ENCODE results near the gene THOP1. TPM values are rescaled to one million over a fixed set of nuclear protein-coding genes. Genes with fewer than 3 reads are reported as not detected.

Gene THOP1
- total RNA-seq, 6 experiments from 2014 or later: 25.5 to 61.8 (median 33.0) TPM

DNA sequence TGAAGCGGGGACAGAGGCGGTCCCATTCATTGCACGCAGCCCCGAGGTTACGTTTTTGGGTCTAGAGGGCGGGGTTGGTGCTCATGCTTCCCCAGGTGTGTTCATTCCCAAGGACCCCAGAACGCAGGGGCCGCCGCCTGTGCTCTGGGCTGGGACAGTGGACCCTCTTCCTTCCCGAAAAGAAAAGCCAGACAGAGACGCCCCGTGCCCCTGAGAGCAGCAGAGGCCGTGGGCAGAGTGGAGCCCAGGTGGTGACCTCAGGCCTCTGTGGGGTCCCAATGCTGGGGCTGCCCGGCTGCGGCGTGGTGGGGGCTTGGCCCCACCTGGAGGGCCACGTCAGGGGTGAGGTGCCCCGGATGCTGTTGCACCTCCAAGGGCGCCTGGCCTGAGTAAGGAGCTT lies 17.6 kb upstream of the THOP1 start:
- H3K4me3 ChIP-seq: no peak overlapping the region
- no CpG with 5 or more reads among the region's 19 CpGs for WGBS (ENCODE audit: insufficient coverage, low coverage, low lambda C conversion rate, missing lambda C conversion rate)
- peaks cover 0 to 5% (median under 1%) of the 10 kb centered on the region in 4 donors for H3K4me1 ChIP-seq
- peaks cover 0 to 39% (median 11%) of the 10 kb centered on the region in 4 donors for H3K36me3 ChIP-seq
- H3K27me3 ChIP-seq: no peaks in the 10 kb centered on the region
- H3K27ac ChIP-seq: no peak overlapping the region
- DNase-seq (no peak), ATAC-seq (no peak)
- TF ChIP-seq, protein P1, sequence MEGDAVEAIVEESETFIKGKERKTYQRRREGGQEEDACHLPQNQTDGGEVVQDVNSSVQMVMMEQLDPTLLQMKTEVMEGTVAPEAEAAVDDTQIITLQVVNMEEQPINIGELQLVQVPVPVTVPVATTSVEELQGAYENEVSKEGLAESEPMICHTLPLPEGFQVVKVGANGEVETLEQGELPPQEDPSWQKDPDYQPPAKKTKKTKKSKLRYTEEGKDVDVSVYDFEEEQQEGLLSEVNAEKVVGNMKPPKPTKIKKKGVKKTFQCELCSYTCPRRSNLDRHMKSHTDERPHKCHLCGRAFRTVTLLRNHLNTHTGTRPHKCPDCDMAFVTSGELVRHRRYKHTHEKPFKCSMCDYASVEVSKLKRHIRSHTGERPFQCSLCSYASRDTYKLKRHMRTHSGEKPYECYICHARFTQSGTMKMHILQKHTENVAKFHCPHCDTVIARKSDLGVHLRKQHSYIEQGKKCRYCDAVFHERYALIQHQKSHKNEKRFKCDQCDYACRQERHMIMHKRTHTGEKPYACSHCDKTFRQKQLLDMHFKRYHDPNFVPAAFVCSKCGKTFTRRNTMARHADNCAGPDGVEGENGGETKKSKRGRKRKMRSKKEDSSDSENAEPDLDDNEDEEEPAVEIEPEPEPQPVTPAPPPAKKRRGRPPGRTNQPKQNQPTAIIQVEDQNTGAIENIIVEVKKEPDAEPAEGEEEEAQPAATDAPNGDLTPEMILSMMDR (IDR thresholded peaks at IDR 0.05): no peak
- TF ChIP-seq POLR2A (IDR thresholded peaks at IDR 0.05): no peak
- intact Hi-C loops (cut with DNase I): no loop called here
- H3K9me3 ChIP-seq: no peaks in the 10 kb centered on the region

DNA sequence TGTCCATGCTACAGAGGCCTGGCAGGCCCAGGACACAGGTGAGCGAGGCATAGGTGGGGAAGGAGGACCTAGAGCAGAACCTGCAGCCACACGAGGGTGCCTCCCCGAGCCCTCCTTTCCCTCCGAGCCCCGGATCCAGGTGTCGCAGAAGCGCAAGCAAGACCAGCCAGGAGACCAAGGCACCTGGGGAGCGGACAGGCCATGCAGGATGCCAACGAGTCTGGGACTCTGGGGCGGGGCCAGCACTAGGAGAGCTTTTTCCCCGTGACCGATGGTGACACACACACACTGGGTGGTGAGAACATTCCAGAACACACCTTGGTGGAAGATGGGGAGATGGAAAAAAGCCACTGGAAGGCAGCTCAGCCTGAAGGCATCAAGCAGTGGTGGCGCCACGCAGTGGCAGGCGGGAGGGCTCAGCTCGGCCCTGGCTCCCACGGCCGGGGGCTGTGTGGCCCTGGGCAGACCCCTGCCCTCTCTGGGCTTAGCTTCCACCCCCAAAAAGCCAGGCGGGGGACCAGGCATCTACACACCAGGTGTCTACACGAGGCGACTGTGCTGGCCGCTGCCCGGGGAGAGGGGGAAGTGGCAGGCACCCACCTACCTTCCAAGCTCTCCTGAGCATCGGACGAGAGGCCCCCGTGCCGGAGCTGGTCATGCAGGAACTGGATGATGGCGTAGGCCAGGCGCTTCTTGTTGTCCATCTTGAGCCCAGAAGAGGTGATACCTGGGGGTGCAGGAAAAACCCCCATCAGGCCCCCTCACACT lies 16.8 kb upstream of the THOP1 start:
- ATAC-seq: peak in 1 of 4 donors; percentile 9
- peaks cover 0 to 36% (median 10%) of the 10 kb centered on the region in 4 donors for H3K36me3 ChIP-seq
- TF ChIP-seq, protein P1 (IDR thresholded peaks at IDR 0.05): no peak
- TF ChIP-seq POLR2A (IDR thresholded peaks at IDR 0.05): no peak

DNA sequence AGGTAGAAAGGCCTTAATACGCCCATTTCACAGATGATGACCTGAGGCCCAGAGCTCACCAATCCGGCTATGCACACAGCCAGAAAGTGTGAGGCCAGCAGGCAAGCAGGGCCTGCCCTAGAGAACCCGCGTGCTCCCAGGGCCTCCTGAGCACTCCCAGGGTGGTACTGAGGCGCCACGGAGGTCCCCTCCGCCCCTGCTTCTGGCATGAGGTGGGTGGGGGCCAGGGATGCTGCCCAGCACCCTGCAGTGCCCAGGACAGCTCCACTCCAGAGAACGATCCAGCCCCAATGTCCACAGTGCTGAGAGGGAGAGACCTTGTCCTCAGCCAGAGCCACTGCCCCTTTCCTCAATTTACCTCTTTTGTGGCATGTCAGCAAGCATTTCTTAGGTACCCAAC lies 16.1 kb upstream of the THOP1 start:
- H3K27ac ChIP-seq: no peak overlapping the region
- intact Hi-C loops (cut with DNase I): no loop called here
- no peak for DNase-seq
- peaks cover 0 to 5% (median under 1%) of the 10 kb centered on the region in 4 donors for H3K4me1 ChIP-seq
- ATAC-seq: no peak
- no peaks in the 10 kb centered on the region for H3K27me3 ChIP-seq
- H3K9me3 ChIP-seq: no peaks in the 10 kb centered on the region
- TF ChIP-seq POLR2A (IDR thresholded peaks at IDR 0.05): no peak
- TF ChIP-seq, protein P1 (IDR thresholded peaks at IDR 0.05): no peak
- WGBS (ENCODE audit: insufficient coverage, low coverage, low lambda C conversion rate, missing lambda C conversion rate): 100% methylated on average over 2 of the region's 8 CpGs
- H3K4me3 ChIP-seq: no peak overlapping the region
- peaks cover 0 to 30% (median 7%) of the 10 kb centered on the region in 4 donors for H3K36me3 ChIP-seq

More for the DNA sequence above, 16.8 kb upstream of the THOP1 start:
- intact Hi-C loops (cut with DNase I): no loop called here
- no peak overlapping the region for H3K27ac ChIP-seq
- no peaks in the 10 kb centered on the region for H3K9me3 ChIP-seq
- no peak for DNase-seq
- H3K4me3 ChIP-seq: no peak overlapping the region
- 87% methylated on average over 3 of the region's 29 CpGs for WGBS (ENCODE audit: insufficient coverage, low coverage, low lambda C conversion rate, missing lambda C conversion rate)
- peaks cover 0 to 5% (median under 1%) of the 10 kb centered on the region in 4 donors for H3K4me1 ChIP-seq
- H3K27me3 ChIP-seq: no peaks in the 10 kb centered on the region

DNA sequence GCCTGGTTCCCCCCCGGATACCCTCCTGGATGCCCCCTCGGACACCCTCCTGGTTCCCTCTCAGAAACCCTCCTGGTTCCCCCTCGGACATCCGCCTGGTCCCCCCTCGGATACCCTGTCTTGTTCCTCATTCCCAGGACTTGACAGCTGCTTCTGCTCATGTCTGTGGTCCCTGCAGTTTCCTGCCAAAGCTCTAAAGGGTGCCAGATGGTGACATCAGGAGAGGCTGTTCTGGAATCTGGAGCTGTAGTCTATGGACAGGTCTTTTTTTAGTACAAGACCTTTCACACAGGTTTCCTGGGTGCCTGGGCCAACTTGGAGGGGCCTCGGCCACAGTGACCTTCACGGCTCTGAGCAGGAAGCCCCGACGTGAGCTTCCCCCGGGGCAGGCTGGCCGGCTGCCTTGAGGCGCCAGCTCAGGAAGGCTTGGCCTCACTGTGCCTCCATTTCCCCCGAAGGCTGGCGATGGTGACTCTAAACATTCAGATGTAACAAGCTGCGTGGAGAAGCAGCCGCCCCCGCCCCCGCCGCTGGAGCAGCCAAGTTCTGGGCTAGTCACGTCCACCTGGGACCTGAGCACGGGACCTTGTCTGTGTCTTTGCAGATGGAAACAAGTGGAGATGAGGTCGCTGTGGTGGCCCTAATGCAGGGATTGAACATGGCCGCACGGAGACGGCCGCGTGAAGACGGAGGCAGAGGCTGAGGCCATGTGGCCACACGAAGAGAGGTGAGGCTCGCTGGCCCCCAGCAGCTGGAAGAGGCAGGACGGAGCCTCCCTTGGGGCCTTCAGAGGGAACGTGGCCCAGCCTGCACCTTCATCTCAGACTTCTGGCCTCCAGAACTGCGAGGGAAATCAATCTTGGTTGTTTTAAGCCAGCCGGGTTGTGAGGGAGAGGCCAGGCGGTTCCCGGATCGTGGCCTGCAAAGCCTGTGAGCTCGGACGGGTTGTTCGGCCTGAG lies 15.0 kb upstream of the THOP1 start:
- no peak for TF ChIP-seq POLR2A (IDR thresholded peaks at IDR 0.05)
- TF ChIP-seq, protein P1 (IDR thresholded peaks at IDR 0.05): no peak
- Histone ChIP-seq H3K36me3 (peaks cover 0 to 18% (median 4%) of the 10 kb centered on the region in 4 donors), H3K27ac (no peak overlapping the region), H3K27me3 (no peaks in the 10 kb centered on the region), H3K4me3 (no peak overlapping the region), H3K4me1 (peaks cover 0 to 13% (median 5%) of the 10 kb centered on the region in 4 donors), H3K9me3 (no peaks in the 10 kb centered on the region)
- 73% methylated on average over 22 of the region's 40 CpGs for WGBS (ENCODE audit: insufficient coverage, low coverage, low lambda C conversion rate, missing lambda C conversion rate)
- intact Hi-C loops (cut with DNase I): no loop called here
- ATAC-seq: peak in 3 of 4 donors; percentile 30 to 65 (median 51)
- DNase-seq: no peak
